ENCODE data around the gene MYD88. TPM values are rescaled to one million over a fixed set of nuclear protein-coding genes. Genes with fewer than 3 reads are reported as not detected.
"Not testable (repeated sequence)": the region's sequence is repeated elsewhere in the genome, so short reads cannot be mapped to it uniquely, and the experiment has no call there.

MYD88 gene
- total and polyA plus RNA-seq, 4 donors, result 15.4 to 60.3 (median 44.1) TPM

DNA sequence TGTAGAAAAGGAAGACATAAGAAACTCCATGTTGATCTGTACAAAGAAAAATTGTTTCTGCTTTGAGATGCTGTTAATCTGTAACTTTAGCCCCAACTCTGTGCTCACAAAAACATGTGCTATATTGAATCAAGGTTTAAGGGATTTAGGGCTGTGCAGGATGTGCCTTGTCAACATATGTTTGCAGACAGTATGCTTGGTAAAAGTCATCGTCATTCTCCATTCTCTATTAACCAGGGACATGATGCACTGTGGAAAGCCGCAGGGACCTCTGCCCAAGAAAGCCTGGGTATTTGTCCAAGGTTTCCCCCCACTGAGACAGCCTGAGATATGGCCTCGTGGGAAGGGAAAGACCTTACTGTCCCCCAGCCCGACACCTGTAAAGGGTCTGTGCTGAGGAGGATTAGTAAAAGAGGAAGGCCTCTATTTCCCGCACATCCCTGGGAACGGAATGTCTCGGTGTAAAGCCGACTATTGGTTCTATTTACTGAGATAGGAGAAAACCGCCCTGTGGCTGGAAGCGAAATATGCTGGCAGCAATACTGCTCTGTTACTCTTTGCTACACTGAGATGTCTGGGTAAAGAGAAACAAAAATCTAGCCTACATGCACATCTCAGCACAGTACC, 3.8 kb upstream of the MYD88 start:
- WGBS, result 35% methylated on average over 10 of the region's 10 CpGs
- peaks cover 9 to 22% (median 13%) of the 10 kb centered on the region in 4 donors for H3K36me3 ChIP-seq (ENCODE audit: control insufficient read depth in 4 of 4, insufficient read depth in 3 of 4, low read depth in 1 of 4, low read length in 3 of 4)

DNA sequence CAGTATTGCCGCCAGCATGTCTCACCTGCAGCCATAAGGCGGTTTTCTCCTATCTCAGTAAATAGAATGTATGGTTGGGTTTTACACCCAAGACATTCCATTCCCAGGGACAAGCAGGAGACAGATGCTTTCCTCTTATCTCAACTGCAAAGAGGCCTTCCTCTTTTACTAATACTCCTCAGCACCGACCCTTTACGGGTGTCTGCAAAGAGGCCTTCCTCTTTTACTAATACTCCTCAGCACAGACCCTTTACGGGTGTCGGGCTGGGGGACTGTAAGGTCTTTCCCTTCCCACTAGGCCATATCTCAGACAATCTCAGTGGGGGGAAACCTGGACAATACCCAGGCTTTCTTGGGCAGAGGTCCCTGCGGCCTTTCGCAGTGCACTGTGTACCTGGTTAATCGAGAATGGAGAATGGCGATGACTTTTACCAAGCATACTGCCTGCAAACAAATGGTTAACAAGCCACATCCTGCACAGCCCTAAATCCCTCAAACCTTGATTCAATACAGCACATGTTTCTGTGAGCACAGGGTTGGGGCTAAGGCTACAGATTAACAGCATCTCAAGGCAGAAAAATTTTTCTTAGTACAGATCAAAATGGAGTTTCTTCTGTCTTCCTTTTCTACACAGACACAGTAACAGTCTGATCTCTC, 2.7 kb upstream of the MYD88 start:
- 20% methylated on average over 10 of the region's 10 CpGs for WGBS
- not testable (repeated sequence) for H3K27me3 ChIP-seq (ENCODE audit: control insufficient read depth in 4 of 4, insufficient read depth in 4 of 4, low read length in 3 of 4); DNase-seq (ENCODE audit: low spot score); H3K9me3 ChIP-seq (ENCODE audit: control insufficient read depth in 4 of 4, low read length in 3 of 4)
- Histone ChIP-seq H3K4me3 (ENCODE audit: low read depth in 1 of 3, low read length in 3 of 3) (peak overlapping the region; percentile 80 to 97 (median 87)), H3K27ac (ENCODE audit: low read depth in 1 of 2, low read length in 2 of 2) (peak overlapping the region; percentile 76 to 85), H3K9ac (ENCODE audit: low read depth in 1 of 2, low read length in 2 of 2) (peak overlapping the region; percentile 83 to 95), H3K36me3 (ENCODE audit: control insufficient read depth in 4 of 4, insufficient read depth in 3 of 4, low read depth in 1 of 4, low read length in 3 of 4) (peaks cover 4 to 18% (median 14%) of the 10 kb centered on the region in 4 donors), H3K4me1 (ENCODE audit: control insufficient read depth in 4 of 4, insufficient read depth in 4 of 4, low read length in 3 of 4) (peaks cover 21 to 76% (median 65%) of the 10 kb centered on the region in 4 donors)

More for the DNA sequence above, 3.8 kb upstream of the MYD88 start:
- H3K9me3 ChIP-seq (ENCODE audit: control insufficient read depth in 4 of 4, low read length in 3 of 4); H3K27me3 ChIP-seq (ENCODE audit: control insufficient read depth in 4 of 4, insufficient read depth in 4 of 4, low read length in 3 of 4); DNase-seq (ENCODE audit: low spot score): not testable (repeated sequence)
- Histone ChIP-seq H3K4me3 (ENCODE audit: low read depth in 1 of 3, low read length in 3 of 3) (peak overlapping the region; percentile 14 to 97 (median 80)), H3K4me1 (ENCODE audit: control insufficient read depth in 4 of 4, insufficient read depth in 4 of 4, low read length in 3 of 4) (peaks cover 21 to 76% (median 67%) of the 10 kb centered on the region in 4 donors), H3K9ac (ENCODE audit: low read depth in 1 of 2, low read length in 2 of 2) (peak overlapping the region; percentile 83 to 95), H3K27ac (ENCODE audit: low read depth in 1 of 2, low read length in 2 of 2) (peak overlapping the region; percentile 75 to 76)
- TF ChIP-seq HNF4A (conservative IDR thresholded peaks at IDR 0.05) (peak in 1 of 2 donors; percentile 47), TAF1 (conservative IDR thresholded peaks at IDR 0.05) (peak; percentile 28), RAD21 (IDR thresholded peaks at IDR 0.05) (peak in 1 of 2 donors; percentile 10), HNF4G (IDR thresholded peaks at IDR 0.05) (peak; percentile 28), SP1 (IDR thresholded peaks at IDR 0.05) (peak; percentile 56)
- TF ChIP-seq, protein P1, sequence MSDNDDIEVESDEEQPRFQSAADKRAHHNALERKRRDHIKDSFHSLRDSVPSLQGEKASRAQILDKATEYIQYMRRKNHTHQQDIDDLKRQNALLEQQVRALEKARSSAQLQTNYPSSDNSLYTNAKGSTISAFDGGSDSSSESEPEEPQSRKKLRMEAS (IDR thresholded peaks at IDR 0.05), result peak; percentile 15

DNA sequence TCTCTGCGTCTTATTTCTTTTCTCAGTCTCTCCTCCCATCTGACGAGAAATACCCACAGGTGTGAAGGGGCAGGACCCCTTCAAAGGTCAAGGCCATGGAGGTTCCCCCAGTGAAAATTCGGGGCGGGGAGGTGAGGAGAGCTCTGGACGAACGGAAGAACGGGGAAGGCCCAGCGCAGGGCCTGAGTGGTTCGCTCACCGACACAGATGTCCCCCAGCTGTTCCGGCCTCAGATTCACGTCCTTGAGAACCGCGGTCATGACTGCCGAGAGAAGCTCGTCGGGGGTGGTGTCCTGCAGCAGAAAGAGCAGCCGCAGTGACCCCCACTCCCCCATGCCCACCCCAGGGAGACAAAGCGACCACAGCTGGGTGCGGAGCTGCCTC, 2.1 kb upstream of the MYD88 start:
- H3K36me3 ChIP-seq (ENCODE audit: control insufficient read depth in 4 of 4, insufficient read depth in 3 of 4, low read depth in 1 of 4, low read length in 3 of 4), result peaks cover 3 to 20% (median 18%) of the 10 kb centered on the region in 4 donors
- H3K4me3 ChIP-seq (ENCODE audit: low read depth in 1 of 3, low read length in 3 of 3), result peak overlapping the region; percentile 80 to 97 (median 87)
- no peaks in the 10 kb centered on the region for H3K27me3 ChIP-seq (ENCODE audit: control insufficient read depth in 4 of 4, insufficient read depth in 4 of 4, low read length in 3 of 4)
- peak overlapping the region; percentile 83 to 95 for H3K9ac ChIP-seq (ENCODE audit: low read depth in 1 of 2, low read length in 2 of 2)
- DNase-seq (ENCODE audit: low spot score), result no peak
- peaks cover 17 to 69% (median 58%) of the 10 kb centered on the region in 4 donors for H3K4me1 ChIP-seq (ENCODE audit: control insufficient read depth in 4 of 4, insufficient read depth in 4 of 4, low read length in 3 of 4)
- no peaks in the 10 kb centered on the region for H3K9me3 ChIP-seq (ENCODE audit: control insufficient read depth in 4 of 4, low read length in 3 of 4)
- WGBS, result under 1% methylated on average over 20 of the region's 20 CpGs
- peak overlapping the region; percentile 76 to 85 for H3K27ac ChIP-seq (ENCODE audit: low read depth in 1 of 2, low read length in 2 of 2)
- peak; percentile 45 for TF ChIP-seq NR2F2 (IDR thresholded peaks at IDR 0.05)
- TF ChIP-seq, protein P1 (IDR thresholded peaks at IDR 0.05), result no peak
- no peak for TF ChIP-seq JUND (IDR thresholded peaks at IDR 0.05)
- peak in 1 of 2 donors; percentile 11 for TF ChIP-seq HNF4A (conservative IDR thresholded peaks at IDR 0.05)

DNA sequence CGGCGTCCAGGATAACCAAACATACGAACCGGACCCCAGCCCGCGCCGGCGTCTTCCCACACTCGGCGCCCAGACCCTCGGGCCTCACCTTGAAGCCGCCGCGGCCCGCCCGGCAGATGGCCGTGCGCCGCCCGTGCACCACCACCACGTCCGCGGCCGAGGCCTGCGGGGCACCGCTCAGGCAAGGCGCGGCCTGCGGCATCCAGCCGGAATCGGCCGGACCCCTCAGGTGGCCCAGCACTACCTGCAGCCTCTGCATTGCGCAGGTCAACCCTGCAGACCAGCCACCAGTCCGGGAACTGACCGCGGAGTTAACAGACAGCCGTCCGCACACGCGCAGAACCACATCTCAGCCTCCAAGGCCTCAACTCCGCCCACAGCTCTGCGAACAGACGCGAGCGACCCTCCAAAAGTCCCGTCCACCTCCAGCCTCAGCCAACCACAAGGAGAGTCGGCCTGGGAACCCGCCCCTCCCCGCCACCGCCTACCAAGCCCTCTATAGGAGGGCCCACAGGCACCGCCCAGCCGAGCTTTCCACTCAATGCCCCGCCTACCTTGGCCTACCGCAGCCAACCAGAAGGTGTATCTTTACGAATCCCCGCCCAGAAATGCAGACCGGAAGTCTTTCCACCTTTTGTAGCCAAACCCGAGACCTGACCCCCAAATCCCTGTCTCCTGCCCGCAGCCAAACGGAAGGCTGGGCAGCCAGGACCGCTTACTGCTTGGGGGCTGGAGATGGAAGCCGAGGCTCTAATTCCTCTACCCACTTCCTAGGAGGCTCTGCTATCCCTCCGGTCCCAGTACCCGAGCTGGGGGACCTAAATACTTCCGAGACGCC, 1.5 kb upstream of the MYD88 start, which contains the start of gene ACAA1:
ACAA1 (minus strand) TSS at position 351 of the 838 bp plus-strand sequence; CDS start at position 259, 92 bp downstream.
- Histone ChIP-seq H3K36me3 (ENCODE audit: control insufficient read depth in 4 of 4, insufficient read depth in 3 of 4, low read depth in 1 of 4, low read length in 3 of 4) (peaks cover 3 to 23% (median 22%) of the 10 kb centered on the region in 4 donors), H3K27me3 (ENCODE audit: control insufficient read depth in 4 of 4, insufficient read depth in 4 of 4, low read length in 3 of 4) (no peaks in the 10 kb centered on the region), H3K9me3 (ENCODE audit: control insufficient read depth in 4 of 4, low read length in 3 of 4) (no peaks in the 10 kb centered on the region), H3K27ac (ENCODE audit: low read depth in 1 of 2, low read length in 2 of 2) (peak within 1 kb of the TSS; percentile 88 to 96), H3K9ac (ENCODE audit: low read depth in 1 of 2, low read length in 2 of 2) (peak within 1 kb of the TSS; percentile 83 to 95), H3K4me1 (ENCODE audit: control insufficient read depth in 4 of 4, insufficient read depth in 4 of 4, low read length in 3 of 4) (peaks cover 15 to 63% (median 52%) of the 10 kb centered on the region in 4 donors), H3K4me3 (ENCODE audit: low read depth in 1 of 3, low read length in 3 of 3) (peak within 1 kb of the TSS; percentile 80 to 97 (median 87))
- WGBS, result under 1% methylated on average over 66 of the region's 66 CpGs
- DNase-seq (ENCODE audit: low spot score), result peak; percentile 98
- TF ChIP-seq HNF4A (conservative IDR thresholded peaks at IDR 0.05) (peak; percentile 37 to 50), JUND (IDR thresholded peaks at IDR 0.05) (peak; percentile 51 to 67), FOXA1 (IDR thresholded peaks at IDR 0.05) (no peak), HNF4G (IDR thresholded peaks at IDR 0.05) (no peak), FOXA2 (IDR thresholded peaks at IDR 0.05) (peak; percentile 56), EGR1 (IDR thresholded peaks at IDR 0.05; ENCODE audit: low read depth in 2 of 2) (peak in 1 of 2 donors; percentile 62), GABPA (IDR thresholded peaks at IDR 0.05 in 1 of 2, conservative IDR thresholded peaks at IDR 0.05 in 1 of 2) (peak; percentile 66 to 85)
- TF ChIP-seq, protein P2, sequence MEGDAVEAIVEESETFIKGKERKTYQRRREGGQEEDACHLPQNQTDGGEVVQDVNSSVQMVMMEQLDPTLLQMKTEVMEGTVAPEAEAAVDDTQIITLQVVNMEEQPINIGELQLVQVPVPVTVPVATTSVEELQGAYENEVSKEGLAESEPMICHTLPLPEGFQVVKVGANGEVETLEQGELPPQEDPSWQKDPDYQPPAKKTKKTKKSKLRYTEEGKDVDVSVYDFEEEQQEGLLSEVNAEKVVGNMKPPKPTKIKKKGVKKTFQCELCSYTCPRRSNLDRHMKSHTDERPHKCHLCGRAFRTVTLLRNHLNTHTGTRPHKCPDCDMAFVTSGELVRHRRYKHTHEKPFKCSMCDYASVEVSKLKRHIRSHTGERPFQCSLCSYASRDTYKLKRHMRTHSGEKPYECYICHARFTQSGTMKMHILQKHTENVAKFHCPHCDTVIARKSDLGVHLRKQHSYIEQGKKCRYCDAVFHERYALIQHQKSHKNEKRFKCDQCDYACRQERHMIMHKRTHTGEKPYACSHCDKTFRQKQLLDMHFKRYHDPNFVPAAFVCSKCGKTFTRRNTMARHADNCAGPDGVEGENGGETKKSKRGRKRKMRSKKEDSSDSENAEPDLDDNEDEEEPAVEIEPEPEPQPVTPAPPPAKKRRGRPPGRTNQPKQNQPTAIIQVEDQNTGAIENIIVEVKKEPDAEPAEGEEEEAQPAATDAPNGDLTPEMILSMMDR (IDR thresholded peaks at IDR 0.05; ENCODE audit: low read depth, low read length, missing input control), result peak; percentile 9
- TF ChIP-seq, protein P1 (IDR thresholded peaks at IDR 0.05), result peak; percentile 72
- TF ChIP-seq, protein P3, sequence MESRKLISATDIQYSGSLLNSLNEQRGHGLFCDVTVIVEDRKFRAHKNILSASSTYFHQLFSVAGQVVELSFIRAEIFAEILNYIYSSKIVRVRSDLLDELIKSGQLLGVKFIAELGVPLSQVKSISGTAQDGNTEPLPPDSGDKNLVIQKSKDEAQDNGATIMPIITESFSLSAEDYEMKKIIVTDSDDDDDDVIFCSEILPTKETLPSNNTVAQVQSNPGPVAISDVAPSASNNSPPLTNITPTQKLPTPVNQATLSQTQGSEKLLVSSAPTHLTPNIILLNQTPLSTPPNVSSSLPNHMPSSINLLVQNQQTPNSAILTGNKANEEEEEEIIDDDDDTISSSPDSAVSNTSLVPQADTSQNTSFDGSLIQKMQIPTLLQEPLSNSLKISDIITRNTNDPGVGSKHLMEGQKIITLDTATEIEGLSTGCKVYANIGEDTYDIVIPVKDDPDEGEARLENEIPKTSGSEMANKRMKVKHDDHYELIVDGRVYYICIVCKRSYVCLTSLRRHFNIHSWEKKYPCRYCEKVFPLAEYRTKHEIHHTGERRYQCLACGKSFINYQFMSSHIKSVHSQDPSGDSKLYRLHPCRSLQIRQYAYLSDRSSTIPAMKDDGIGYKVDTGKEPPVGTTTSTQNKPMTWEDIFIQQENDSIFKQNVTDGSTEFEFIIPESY (IDR thresholded peaks at IDR 0.05), result no peak

Data from liver (tissue), 9 donors.